Stimulated activated memory B cell treated with anti-CD40 and anti-IgM and Interleukin-4, amounts not matched to agents 10 μg/mL and 1 μg/mL and 100 μg/mL, for 72 hours (primary cell): ENCODE measurements around the gene KRTAP10-3.

ENCODE experiments used
- ATAC-seq: fragments of 150-1000 bp; cut with Tn5 transposase; 2 replicates; pipeline ENCODE4 v1.10.0; 2021
- H3K27ac Mint-ChIP-seq: one replicate; pipeline ENCODE4 v1.8.0; 2022; ENCODE audit warnings: mild to moderate bottlenecking, mixed read lengths
- H3K27me3 Mint-ChIP-seq: one replicate; pipeline ENCODE4 v1.8.0; 2022; ENCODE audit warnings: mixed read lengths
- H3K36me3 Mint-ChIP-seq: one replicate; pipeline ENCODE4 v1.8.0; 2022; ENCODE audit warnings: mixed read lengths
- H3K4me1 Mint-ChIP-seq: one replicate; pipeline ENCODE4 v1.8.0; 2022; ENCODE audit warnings: mixed read lengths
- H3K4me3 Mint-ChIP-seq: one replicate; pipeline ENCODE4 v1.8.0; 2022; ENCODE audit warnings: mild to moderate bottlenecking, moderate library complexity, mixed read lengths
- H3K9me3 Mint-ChIP-seq: one replicate; pipeline ENCODE4 v1.8.0; 2022; ENCODE audit warnings: mixed read lengths

Gene KRTAP10-3

DNA sequence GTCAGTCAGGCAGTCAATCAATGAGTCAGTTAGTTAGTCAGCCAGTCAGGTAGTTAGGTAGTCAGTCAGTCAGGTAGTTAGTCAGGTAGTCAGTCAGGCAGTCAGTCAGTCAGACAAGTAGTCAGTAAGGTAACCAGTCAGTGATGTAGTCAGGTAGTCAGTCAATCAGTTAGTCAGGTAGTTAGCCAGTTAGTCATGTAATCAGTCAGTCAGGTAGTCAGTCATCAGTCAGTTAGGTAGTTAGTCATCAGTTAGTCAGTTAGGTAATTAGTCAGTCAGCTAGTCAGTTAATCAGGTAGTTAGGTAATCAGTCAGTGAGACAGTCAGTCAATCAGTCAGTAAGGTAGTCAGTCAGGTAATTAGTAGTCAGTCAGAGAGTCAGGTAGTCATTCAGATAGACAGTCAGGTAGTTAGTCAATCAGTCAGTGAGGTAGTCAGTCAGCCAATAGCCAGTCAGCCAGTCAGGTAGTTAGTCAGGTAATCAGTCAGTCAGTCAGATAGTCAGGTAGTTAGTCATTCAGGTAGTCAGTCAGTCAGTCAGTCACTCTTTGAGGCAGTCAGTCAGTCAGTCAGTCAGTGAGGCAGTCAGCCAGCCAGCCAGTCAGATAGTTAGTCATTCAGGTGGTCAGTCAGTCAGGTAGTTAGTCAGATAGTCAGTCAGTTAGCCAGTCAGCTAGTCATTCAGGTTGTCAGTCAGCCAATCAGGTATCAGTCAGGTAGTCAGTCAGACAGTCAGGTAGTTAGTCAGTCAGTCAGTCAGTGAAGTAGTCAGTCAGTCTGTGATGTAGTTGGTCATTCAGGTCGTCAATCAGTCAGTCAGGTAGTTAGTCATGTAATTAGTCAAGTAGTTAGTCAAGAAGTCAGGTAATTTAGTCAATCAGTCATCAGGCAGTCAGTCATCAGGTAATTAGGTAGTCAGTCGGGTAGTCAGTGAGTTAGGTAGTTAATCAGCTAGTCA, 33.9 kb downstream of the KRTAP10-3 start:
- Mint-ChIP-seq H3K27me3 (peaks cover 11% of the 10 kb centered on the region), H3K9me3 (no peaks in the 10 kb centered on the region), H3K4me1 (no peaks in the 10 kb centered on the region), H3K4me3 (no peak overlapping the region), H3K36me3 (no peaks in the 10 kb centered on the region), H3K27ac (no peak overlapping the region)
- ATAC-seq: no peak

DNA sequence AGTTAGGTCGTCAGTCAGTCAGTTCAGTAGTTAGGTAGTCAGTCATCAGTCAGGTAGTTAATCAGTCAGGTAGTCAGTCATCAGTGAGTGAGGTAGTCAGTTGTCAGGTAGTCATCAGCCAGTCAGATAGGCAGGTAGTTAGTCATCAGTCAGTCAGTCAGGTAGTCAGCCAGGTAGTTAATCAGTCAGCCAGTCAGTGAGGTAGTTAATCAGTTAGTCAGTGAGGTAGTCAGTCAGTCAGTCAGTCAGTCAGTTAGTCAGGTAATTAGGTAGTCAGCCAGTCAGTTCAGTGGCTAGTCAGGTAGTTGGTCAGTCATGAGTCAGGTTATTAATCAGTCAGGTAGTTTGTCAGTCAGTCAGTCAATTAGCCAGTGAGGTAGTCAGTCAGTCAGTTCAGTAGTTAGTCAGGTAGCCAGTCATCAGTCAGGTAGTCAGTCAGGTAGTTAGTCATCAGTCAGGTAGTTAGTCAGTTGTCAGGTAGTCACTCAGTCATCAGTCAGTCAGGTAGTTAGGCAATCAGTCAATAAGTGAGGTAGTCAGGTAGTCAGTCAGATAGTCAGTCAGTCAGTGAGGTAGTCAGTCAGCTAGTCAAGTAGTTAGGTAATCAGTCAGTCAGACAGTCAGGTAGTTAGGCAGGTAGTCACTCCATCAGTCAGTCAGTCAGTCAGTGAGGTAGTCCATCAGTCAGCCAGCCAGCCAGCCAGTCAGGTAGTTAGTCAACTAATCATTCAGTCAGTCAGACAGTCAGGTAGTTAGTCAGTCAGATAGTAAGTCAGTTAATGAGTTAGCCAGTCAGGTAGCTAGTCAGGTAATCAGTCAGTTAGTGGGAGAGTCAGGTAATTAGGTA, 34.8 kb downstream of the KRTAP10-3 start:
- Mint-ChIP-seq H3K27me3 (peaks cover 2% of the 10 kb centered on the region), H3K4me1 (no peaks in the 10 kb centered on the region), H3K36me3 (no peaks in the 10 kb centered on the region), H3K9me3 (no peaks in the 10 kb centered on the region), H3K27ac (no peak overlapping the region), H3K4me3 (no peak overlapping the region)
- no peak for ATAC-seq

DNA sequence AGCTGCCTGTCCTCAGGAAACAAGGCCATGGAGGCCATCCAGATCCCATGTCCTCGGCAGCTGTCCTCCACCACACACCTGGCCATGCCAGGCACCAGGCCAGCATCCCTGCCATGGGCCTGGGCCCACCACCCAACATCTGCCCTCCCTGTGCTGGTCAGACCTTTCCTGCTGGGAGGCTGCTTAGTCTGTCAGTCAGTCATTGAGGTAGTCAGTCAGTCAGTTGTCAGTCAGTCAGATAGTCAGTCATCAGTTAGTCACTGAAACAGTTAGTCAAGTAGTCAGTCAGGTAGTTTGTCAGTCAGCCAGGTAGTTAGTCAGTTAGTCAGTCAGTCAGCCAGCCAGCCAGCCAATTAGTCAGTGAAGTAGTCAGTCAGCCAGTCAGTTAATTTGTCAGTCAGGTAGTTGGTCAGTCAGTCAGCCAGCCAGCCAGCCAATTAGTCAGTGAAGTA, 35.8 kb downstream of the KRTAP10-3 start:
- no peaks in the 10 kb centered on the region for H3K9me3 Mint-ChIP-seq
- ATAC-seq: no peak
- H3K27ac Mint-ChIP-seq: no peak overlapping the region
- H3K4me1 Mint-ChIP-seq: no peaks in the 10 kb centered on the region
- H3K36me3 Mint-ChIP-seq: no peaks in the 10 kb centered on the region
- no peak overlapping the region for H3K4me3 Mint-ChIP-seq
- no peaks in the 10 kb centered on the region for H3K27me3 Mint-ChIP-seq

DNA sequence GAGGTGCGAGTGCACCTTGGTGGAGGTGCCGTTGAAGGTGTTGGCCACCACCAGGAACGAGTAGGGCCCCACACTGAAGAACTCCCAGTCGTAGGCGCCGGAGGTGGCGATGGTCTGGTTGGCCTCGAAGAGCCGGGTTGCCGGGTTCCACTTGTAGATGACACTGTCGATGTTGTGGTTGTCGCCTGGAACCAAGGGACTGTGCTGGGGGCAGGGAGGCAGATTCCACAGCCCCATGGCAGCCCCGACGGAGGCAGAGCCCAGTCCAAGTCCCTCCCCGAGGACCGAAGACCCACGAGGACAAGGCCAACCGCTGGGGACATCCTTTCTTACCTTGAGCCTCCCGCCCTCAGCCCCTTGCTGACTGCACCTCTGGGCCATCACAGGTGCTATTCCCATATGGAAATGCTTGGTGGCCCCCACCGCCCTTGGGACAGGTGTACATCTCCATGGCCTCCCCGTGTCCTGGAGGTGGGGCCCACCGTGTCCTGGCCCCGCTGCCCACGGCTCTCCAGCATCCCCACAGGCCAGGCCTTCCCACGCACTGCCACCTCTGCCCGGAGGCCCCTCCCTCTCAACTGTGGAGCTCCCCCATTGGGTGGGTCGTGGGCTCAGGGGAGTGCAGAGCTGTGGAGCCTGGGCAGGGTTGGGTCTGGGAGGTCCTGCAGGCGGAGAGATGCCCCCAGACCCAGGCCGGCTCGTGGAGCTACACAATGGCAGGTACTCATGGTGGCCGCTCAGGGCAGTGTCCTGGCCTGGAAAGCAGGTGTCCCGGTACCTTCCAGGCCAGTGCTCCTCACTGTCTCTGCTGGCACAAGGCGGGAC, 36.5 kb downstream of the KRTAP10-3 start:
- Mint-ChIP-seq H3K36me3 (no peaks in the 10 kb centered on the region), H3K9me3 (no peaks in the 10 kb centered on the region), H3K27ac (no peak overlapping the region), H3K27me3 (no peaks in the 10 kb centered on the region), H3K4me3 (no peak overlapping the region), H3K4me1 (no peaks in the 10 kb centered on the region)
- peak; percentile 34 for ATAC-seq

DNA sequence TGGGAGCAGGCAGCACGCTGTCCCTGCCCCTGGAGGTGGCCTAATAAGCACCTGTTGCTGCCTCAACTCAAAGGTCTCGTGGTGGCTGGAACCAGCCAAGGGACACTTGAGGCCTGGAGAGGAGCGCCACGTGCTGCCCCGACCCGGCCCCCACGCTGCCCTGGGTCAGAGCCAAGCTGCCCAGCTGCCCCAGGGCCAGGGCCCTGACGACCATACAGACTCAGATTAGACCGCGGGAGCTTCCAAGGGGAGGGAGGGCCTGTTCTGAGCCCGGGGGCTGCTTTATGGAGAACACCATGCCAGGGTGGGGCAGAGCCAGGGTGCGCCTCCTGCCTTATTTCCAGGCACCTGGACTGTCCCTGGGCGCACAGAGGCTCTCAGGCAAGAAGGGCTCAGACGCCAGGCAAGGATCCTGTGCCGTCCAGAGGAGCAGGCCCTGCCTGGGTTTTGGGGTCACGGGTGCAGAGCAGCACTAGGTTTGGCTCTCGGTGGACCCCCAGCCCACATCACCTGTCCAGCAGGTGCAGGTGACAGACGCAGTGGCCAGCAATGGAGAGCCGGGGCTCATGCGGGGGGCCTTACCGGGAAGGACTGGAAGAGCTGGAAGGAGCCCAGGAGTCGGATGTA, 37.2 kb downstream of the KRTAP10-3 start:
- Mint-ChIP-seq H3K27ac (no peak overlapping the region), H3K9me3 (no peaks in the 10 kb centered on the region)
- ATAC-seq: no peak

DNA sequence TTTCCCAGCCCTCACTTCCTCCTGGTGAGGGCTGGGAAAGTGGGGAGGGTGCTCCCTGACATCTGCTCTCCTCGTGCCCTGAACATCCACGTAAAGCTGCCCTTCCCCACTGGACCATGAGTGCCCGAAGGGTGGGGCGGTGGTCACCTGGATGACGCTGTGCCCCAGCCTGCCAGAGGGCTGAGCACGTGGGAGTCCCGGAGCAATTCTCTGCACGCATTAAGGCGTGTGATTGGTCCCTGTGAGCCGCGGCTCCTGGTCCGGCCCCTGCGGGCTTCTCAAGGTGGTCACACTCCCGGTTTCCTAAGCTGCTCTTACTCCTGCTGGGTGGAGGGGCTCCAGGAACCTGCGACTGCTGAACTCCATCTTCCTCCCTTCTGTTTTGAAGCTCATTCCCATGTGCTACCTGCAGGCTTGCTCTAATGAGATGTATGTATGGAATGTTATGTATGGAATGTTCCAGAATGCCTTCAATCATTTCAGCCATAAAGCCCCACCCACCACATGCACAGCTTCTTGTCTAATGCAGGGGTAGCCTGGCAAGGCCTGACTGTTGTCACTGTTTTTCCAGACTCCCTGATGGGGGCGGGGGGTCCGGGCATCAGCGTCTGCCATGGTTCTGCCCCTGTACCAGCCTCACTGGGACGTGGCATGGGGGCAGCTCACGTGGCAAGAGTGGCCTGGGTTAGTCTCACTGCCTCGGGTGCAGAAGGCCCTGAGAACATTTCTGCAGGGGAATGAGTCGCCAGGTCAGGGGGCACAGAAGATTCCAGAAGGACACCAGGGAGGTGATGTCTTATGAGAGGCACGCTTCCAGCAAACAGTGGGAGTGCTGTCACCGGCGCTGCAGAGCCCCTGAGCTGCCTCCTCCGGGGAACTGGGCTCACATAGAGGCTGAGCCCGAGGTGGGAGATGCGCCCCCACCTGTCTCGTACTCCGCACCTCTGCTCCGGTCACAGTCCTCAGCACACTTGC, 38.0 kb downstream of the KRTAP10-3 start:
- Mint-ChIP-seq H3K4me1 (no peaks in the 10 kb centered on the region), H3K27me3 (no peaks in the 10 kb centered on the region), H3K4me3 (no peak overlapping the region), H3K27ac (no peak overlapping the region), H3K36me3 (no peaks in the 10 kb centered on the region), H3K9me3 (no peaks in the 10 kb centered on the region)
- ATAC-seq: no peak

More for the DNA sequence above, 37.2 kb downstream of the KRTAP10-3 start:
- H3K27me3 Mint-ChIP-seq: no peaks in the 10 kb centered on the region
- no peaks in the 10 kb centered on the region for H3K36me3 Mint-ChIP-seq
- no peak overlapping the region for H3K4me3 Mint-ChIP-seq
- H3K4me1 Mint-ChIP-seq: no peaks in the 10 kb centered on the region

DNA sequence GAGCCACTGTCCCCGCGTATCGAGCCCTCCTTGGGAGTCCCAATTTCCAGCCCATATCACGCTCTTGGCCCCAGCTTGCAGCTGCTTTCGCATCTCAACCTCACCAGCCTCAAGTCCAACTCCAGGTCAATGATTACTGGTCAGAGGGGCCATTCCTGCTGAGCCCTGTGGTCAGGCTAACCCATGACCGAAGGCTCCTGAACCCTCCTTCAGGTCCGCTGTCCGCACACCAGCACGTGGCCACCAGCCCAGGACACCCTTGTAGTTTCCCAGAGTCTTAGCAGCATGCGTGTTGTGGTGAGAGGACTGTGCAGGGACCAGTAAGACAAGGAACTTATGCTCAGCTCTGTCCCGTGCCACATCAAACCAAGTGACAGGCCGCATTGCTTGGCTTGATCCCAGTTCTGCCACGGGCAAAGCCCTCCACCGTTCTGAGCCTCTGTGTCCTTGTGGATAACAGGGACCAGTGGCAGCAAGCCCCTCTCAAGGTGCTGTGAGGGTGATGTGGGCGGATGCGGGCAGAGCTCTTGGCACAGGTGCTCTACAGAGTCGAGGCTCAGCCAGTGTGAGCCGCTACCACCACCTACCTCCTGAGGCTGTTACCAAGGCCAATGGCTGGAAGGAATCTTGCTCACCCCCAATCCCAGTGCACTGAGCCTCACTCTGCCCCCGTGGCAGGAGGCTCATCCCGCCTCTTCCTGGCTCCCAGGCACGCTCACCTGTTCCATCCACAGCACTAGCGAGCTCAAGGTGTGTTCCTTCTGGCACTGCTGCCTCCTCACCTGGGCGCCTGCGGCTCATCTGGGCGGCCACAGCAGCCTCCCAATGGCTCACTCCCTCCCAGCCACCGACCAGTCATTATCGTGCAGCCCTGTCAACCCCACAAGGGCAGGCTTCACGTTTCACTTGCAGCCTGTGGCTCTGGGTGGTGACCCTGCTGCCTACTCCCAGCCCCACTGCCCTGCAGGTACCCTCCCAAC, 39.0 kb downstream of the KRTAP10-3 start:
- Mint-ChIP-seq H3K27me3 (no peaks in the 10 kb centered on the region), H3K4me1 (no peaks in the 10 kb centered on the region), H3K9me3 (no peaks in the 10 kb centered on the region), H3K4me3 (no peak overlapping the region), H3K27ac (no peak overlapping the region), H3K36me3 (no peaks in the 10 kb centered on the region)
- no peak for ATAC-seq

DNA sequence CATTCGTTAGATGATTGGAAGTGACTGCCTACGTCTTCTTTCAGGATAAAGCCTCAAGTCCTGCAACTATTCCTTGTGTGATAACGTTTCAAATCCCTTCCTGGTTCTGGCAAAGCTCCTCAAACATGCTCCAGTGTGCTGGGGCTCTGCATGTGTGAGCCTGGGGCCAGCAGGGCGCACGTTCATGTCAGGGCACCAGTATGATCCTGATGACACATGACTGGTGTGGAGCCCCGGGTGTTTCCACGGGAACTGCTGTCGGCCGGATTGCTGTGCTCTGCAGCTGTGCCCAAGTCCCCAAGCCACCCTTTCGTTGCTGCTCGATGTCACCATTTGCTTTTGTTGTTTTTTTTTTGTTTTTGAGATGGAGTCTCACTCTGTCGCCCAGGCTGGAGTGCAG, 39.9 kb downstream of the KRTAP10-3 start:
- Mint-ChIP-seq H3K36me3 (no peaks in the 10 kb centered on the region), H3K9me3 (no peaks in the 10 kb centered on the region), H3K27me3 (no peaks in the 10 kb centered on the region), H3K27ac (no peak overlapping the region), H3K4me1 (no peaks in the 10 kb centered on the region), H3K4me3 (no peak overlapping the region)
- no peak for ATAC-seq

DNA sequence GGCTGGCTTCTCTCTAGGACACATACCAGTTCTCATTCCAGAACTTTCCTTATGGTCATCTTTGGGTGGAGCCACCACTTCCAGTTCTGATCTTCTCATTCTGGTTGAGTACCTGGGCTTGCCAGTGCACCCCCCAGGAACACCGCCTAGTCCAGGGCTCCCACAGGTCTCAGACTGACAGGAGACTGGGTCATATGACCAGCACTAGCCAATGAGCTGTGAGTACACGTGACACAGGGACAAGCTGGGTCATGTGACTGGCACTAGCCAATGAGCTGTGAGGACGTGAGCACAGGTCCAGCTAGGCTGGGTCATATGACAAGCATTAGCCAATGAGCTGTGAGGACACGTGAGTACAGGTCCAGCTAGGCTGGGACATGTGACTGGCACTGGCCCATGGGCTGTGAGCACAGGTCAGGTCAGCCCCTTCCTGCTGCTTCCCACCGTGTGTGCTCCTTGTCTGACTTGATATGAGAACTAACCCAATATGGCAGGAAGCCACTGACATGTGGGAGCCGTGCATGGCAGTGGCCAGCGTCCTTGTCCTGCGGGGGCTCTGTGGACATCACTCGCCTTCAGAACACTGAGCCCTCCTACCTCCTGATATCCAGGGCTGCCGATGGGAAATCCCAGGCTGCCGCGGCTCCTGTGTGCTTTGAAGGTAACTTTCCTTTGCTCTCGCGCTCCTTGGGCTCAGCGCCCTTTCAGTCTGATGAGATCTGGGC, 41.3 kb downstream of the KRTAP10-3 start:
- no peaks in the 10 kb centered on the region for H3K9me3 Mint-ChIP-seq
- H3K4me3 Mint-ChIP-seq: no peak overlapping the region
- H3K27me3 Mint-ChIP-seq: no peaks in the 10 kb centered on the region
- no peaks in the 10 kb centered on the region for H3K4me1 Mint-ChIP-seq
- H3K36me3 Mint-ChIP-seq: no peaks in the 10 kb centered on the region
- ATAC-seq: no peak
- no peak overlapping the region for H3K27ac Mint-ChIP-seq

DNA sequence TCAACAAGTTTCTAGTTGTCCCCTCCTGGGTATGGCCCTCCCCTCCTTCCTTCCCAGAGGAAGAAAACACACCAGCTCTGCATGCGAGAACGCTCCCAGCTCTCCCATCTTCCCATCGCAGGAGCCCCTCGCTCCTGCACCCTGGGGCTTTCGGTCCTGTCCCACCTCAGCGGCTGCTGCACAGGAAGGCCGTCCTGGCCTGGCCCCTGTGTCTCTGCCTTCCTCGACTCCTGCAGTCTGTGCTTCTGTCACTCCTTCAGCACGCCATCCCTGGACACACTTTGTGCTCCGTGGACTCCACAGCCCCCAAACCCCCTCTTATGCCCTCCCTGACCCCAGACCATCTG, 41.8 kb downstream of the KRTAP10-3 start:
- H3K27ac Mint-ChIP-seq: no peak overlapping the region
- ATAC-seq: no peak

DNA sequence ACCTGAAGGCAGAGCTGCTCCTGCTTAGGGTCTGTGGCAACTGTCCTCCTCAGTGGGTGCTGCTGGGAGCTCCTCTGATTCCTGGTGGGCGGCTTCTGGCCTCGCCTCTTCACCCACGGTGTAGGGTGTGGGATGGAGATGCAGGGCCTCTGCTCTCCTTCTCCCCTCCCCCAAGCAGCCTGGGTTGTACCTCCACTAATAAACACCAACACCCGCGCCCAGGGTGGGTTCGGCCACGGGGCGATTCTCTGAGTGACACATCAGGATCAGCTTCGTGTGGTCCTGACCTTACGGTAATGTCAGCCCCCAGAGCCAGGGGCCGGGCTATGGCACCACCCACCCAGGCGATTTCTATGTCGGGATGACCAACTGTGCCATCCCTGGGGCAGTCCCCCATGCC, 42.3 kb downstream of the KRTAP10-3 start:
- Mint-ChIP-seq H3K4me3 (no peak overlapping the region), H3K27ac (no peak overlapping the region), H3K4me1 (no peaks in the 10 kb centered on the region), H3K9me3 (no peaks in the 10 kb centered on the region), H3K27me3 (peaks cover 8% of the 10 kb centered on the region), H3K36me3 (no peaks in the 10 kb centered on the region)
- no peak for ATAC-seq

More for the DNA sequence above, 41.8 kb downstream of the KRTAP10-3 start:
- Mint-ChIP-seq H3K4me3 (no peak overlapping the region), H3K36me3 (no peaks in the 10 kb centered on the region), H3K4me1 (no peaks in the 10 kb centered on the region), H3K9me3 (no peaks in the 10 kb centered on the region), H3K27me3 (peaks cover 4% of the 10 kb centered on the region)

DNA sequence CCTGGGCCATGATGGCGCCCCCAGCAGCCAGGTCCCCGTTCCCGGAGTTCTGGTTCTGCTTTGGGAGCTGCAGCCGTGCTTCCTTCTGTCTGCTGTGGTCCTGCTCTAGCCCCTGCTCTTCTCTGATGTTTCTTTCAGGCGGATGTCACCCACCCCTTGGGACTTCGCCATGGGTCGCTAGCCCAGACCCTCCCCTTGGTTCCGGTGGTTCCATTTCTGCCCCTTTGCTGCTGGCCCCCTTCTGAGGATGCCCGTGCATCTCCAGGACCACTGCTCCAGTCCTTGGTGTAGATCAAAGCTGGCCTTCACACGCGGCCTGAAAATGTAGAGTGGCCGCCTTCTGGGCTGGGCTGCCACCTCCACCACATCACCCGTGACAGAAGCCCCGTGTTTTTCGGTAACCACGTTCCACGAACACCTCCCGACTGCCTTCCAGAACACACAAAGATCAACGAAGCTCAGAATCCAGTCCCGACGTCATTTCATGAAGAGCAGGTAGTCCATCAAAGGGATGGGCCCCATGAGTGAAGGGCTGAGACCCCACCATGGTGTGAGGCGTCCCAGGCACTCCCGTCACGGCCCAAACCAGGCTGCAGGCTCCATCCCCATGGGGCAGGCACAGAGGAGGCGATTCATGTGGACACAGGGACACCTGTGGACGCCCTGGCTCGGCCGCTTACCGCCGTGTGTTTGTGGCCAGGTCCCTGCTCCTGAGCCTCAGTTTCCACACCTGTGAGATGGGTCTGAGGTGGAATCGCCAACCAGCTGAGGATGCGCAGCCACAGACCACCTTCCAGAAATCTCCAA, 43.0 kb downstream of the KRTAP10-3 start:
- no peak for ATAC-seq
- no peaks in the 10 kb centered on the region for H3K4me1 Mint-ChIP-seq
- H3K27ac Mint-ChIP-seq: no peak overlapping the region
- no peaks in the 10 kb centered on the region for H3K9me3 Mint-ChIP-seq
- no peaks in the 10 kb centered on the region for H3K36me3 Mint-ChIP-seq
- no peak overlapping the region for H3K4me3 Mint-ChIP-seq
- peaks cover 12% of the 10 kb centered on the region for H3K27me3 Mint-ChIP-seq
